Neural progenitor cell (in vitro differentiated cells): Measurements from ENCODE around the gene UTY. TPM values are rescaled to one million over a fixed set of nuclear protein-coding genes. Genes with fewer than 3 reads are reported as not detected.

Source experiments
- DNase-seq: peaks from one replicate; pipeline ENCODE4 v3.0.0-alpha.2; 2016; ENCODE audit warnings: low spot score
- H2AFZ ChIP-seq: fragments of 200-600 bp; sonication (generic); replicated peaks from 2 replicates; pipeline ENCODE4 v1.6.1; 2016; ENCODE audit warnings: antibody characterized with exemption
- H3F3A ChIP-seq: fragments of 200-600 bp; sonication (generic); 2 replicates; pipeline ENCODE4 v1.6.1; 2016; ENCODE audit warnings: antibody characterized with exemption, low read depth
- H3K27ac ChIP-seq: fragments of 200-600 bp; sonication (generic); 2 replicates; pipeline ENCODE4 v1.5.1; 2016; ENCODE audit warnings: mild to moderate bottlenecking
- H3K27me3 ChIP-seq: fragments of 200-600 bp; sonication (generic); 2 replicates; pipeline ENCODE4 v1.6.1; 2016; ENCODE audit warnings: mild to moderate bottlenecking, moderate library complexity
- H3K36me3 ChIP-seq: fragments of 200-600 bp; sonication (generic); 2 replicates; pipeline ENCODE4 v1.5.1; 2016
- H3K4me1 ChIP-seq: fragments of 200-600 bp; sonication (generic); 2 replicates; pipeline ENCODE4 v1.6.1; 2016; ENCODE audit warnings: mixed run types
- H3K4me2 ChIP-seq: fragments of 200-600 bp; sonication (generic); 2 replicates; pipeline ENCODE4 v1.6.1; 2016
- H3K4me3 ChIP-seq: fragments of 200-600 bp; sonication (generic); 2 replicates; pipeline ENCODE4 v1.5.1; 2016
- H3K79me2 ChIP-seq: fragments of 200-600 bp; sonication (generic); 2 replicates; pipeline ENCODE4 v1.6.1; 2016; ENCODE audit warnings: low read depth
- H3K9ac ChIP-seq: fragments of 200-600 bp; sonication (generic); 2 replicates; pipeline ENCODE4 v1.6.1; 2016
- H3K9me3 ChIP-seq: fragments of 200-600 bp; sonication (generic); 2 replicates; pipeline ENCODE4 v1.5.1; 2016; ENCODE audit warnings: low read depth
- H4K20me1 ChIP-seq: fragments of 200-600 bp; sonication (generic); 2 replicates; pipeline ENCODE4 v1.6.1; 2016; ENCODE audit warnings: low read depth
- H3K27ac Mint-ChIP-seq: 3 replicates; pipeline ENCODE4 v1.8.0; 2021; ENCODE audit warnings: mixed read lengths
- H3K27me3 Mint-ChIP-seq: 2 replicates; pipeline ENCODE4 v1.8.0; 2022; ENCODE audit warnings: low read depth, mild to moderate bottlenecking, inconsistent platforms, moderate library complexity, mixed read lengths; ENCODE audit not compliant: insufficient read depth
- H3K36me3 Mint-ChIP-seq: 3 replicates; pipeline ENCODE4 v1.8.0; 2021; ENCODE audit warnings: mixed read lengths
- H3K4me1 Mint-ChIP-seq: 3 replicates; pipeline ENCODE4 v1.8.0; 2021; ENCODE audit warnings: mixed read lengths
- H3K4me3 Mint-ChIP-seq: 3 replicates; pipeline ENCODE4 v1.8.0; 2021; ENCODE audit warnings: mild to moderate bottlenecking, moderate library complexity, mixed read lengths
- H3K9me3 Mint-ChIP-seq: 3 replicates; pipeline ENCODE4 v1.8.0; 2020; ENCODE audit warnings: mixed read lengths
- CTCF ChIP-seq: fragments of 200-600 bp; sonication (generic); IDR thresholded peaks from 2 replicates; pipeline ENCODE4 v1.5.1; 2017; ENCODE audit warnings: antibody characterized with exemption, mild to moderate bottlenecking
- EZH2 ChIP-seq: fragments of 200-600 bp; sonication (generic); IDR thresholded peaks from 2 replicates; pipeline ENCODE4 v1.6.1; 2017; ENCODE audit warnings: antibody characterized with exemption, mild to moderate bottlenecking, moderate library complexity
- EZH2phosphoT487 ChIP-seq: fragments of 200-600 bp; sonication (generic); IDR thresholded peaks from 2 replicates; pipeline ENCODE4 v1.6.1; 2017; ENCODE audit warnings: antibody characterized with exemption
- total RNA-seq: library from RNA; depleted of rRNA; stranded (reverse); fragments of >200 nt; gene quantifications from 2 replicates; pipeline ENCODE4 v1.2.3, GENCODE V29; 2015; ENCODE audit warnings: low replicate concordance

Gene UTY
- total RNA-seq, 1 donor from 2014 or later: not detected

GRCh38 chrY:13227354-13227953 lies 252.4 kb downstream of the UTY start:
- H3K27me3 ChIP-seq: no peaks in the 10 kb centered on the region
- H3F3A ChIP-seq: no peaks in the 10 kb centered on the region
- H3K27ac Mint-ChIP-seq: no peak overlapping the region
- H3K9me3 Mint-ChIP-seq: no peaks in the 10 kb centered on the region
- TF ChIP-seq EZH2 (no peak), EZH2phosphoT487 (no peak), CTCF (no peak)
- H3K27me3 Mint-ChIP-seq: no peaks in the 10 kb centered on the region
- H2AFZ ChIP-seq: no peak overlapping the region
- H3K9me3 ChIP-seq: no peaks in the 10 kb centered on the region
- H3K9ac ChIP-seq: no peak overlapping the region
- no peaks in the 10 kb centered on the region for H3K79me2 ChIP-seq
- H3K4me3 Mint-ChIP-seq: no peak overlapping the region
- no peaks in the 10 kb centered on the region for H4K20me1 ChIP-seq
- H3K36me3 ChIP-seq: no peaks in the 10 kb centered on the region
- no peaks in the 10 kb centered on the region for H3K4me1 Mint-ChIP-seq
- H3K4me3 ChIP-seq: no peak overlapping the region
- DNase-seq: no peak
- no peaks in the 10 kb centered on the region for H3K36me3 Mint-ChIP-seq
- H3K4me1 ChIP-seq: no peaks in the 10 kb centered on the region
- no peak overlapping the region for H3K27ac ChIP-seq
- H3K4me2 ChIP-seq: no peak overlapping the region

GRCh38 chrY:13210961-13211646 lies 268.7 kb downstream of the UTY start:
- H3F3A ChIP-seq: no peaks in the 10 kb centered on the region
- Mint-ChIP-seq H3K4me3 (no peak overlapping the region), H3K27me3 (no peaks in the 10 kb centered on the region), H3K9me3 (no peaks in the 10 kb centered on the region), H3K4me1 (no peaks in the 10 kb centered on the region), H3K36me3 (no peaks in the 10 kb centered on the region), H3K27ac (no peak overlapping the region)
- no peak overlapping the region for H2AFZ ChIP-seq
- TF ChIP-seq EZH2: no peak
- TF ChIP-seq CTCF: no peak
- TF ChIP-seq EZH2phosphoT487: no peak
- no peaks in the 10 kb centered on the region for H4K20me1 ChIP-seq
- H3K27me3 ChIP-seq: no peaks in the 10 kb centered on the region
- no peak overlapping the region for H3K4me2 ChIP-seq
- no peaks in the 10 kb centered on the region for H3K36me3 ChIP-seq
- no peaks in the 10 kb centered on the region for H3K4me1 ChIP-seq
- H3K9ac ChIP-seq: no peak overlapping the region
- no peaks in the 10 kb centered on the region for H3K79me2 ChIP-seq
- H3K27ac ChIP-seq: no peak overlapping the region
- H3K9me3 ChIP-seq: no peaks in the 10 kb centered on the region
- H3K4me3 ChIP-seq: no peak overlapping the region
- DNase-seq: no peak

GRCh38 chrY:13205214-13205613 lies 274.6 kb downstream of the UTY start:
- H4K20me1 ChIP-seq: no peaks in the 10 kb centered on the region
- H3K36me3 Mint-ChIP-seq: no peaks in the 10 kb centered on the region
- no peaks in the 10 kb centered on the region for H3F3A ChIP-seq
- H3K27ac Mint-ChIP-seq: no peak overlapping the region
- no peaks in the 10 kb centered on the region for H3K36me3 ChIP-seq
- H3K4me2 ChIP-seq: no peak overlapping the region
- no peaks in the 10 kb centered on the region for H3K4me1 Mint-ChIP-seq
- no peak overlapping the region for H3K9ac ChIP-seq
- no peak overlapping the region for H3K4me3 Mint-ChIP-seq
- no peaks in the 10 kb centered on the region for H3K9me3 ChIP-seq
- H3K27me3 ChIP-seq: no peaks in the 10 kb centered on the region
- no peak overlapping the region for H3K4me3 ChIP-seq
- H3K4me1 ChIP-seq: no peaks in the 10 kb centered on the region
- no peaks in the 10 kb centered on the region for H3K79me2 ChIP-seq
- H3K9me3 Mint-ChIP-seq: no peaks in the 10 kb centered on the region
- no peak for DNase-seq
- TF ChIP-seq EZH2 (no peak), EZH2phosphoT487 (no peak), CTCF (no peak)
- no peak overlapping the region for H3K27ac ChIP-seq
- no peaks in the 10 kb centered on the region for H3K27me3 Mint-ChIP-seq
- H2AFZ ChIP-seq: no peak overlapping the region

Other genes starting within 250 kb of the UTY start
- not detected in 2 replicates for gene TMSB4Y, start 223.9 kb upstream of the UTY start, total RNA-seq